ENCODE measurements around the gene HDAC4.

HDAC4 gene

DNA sequence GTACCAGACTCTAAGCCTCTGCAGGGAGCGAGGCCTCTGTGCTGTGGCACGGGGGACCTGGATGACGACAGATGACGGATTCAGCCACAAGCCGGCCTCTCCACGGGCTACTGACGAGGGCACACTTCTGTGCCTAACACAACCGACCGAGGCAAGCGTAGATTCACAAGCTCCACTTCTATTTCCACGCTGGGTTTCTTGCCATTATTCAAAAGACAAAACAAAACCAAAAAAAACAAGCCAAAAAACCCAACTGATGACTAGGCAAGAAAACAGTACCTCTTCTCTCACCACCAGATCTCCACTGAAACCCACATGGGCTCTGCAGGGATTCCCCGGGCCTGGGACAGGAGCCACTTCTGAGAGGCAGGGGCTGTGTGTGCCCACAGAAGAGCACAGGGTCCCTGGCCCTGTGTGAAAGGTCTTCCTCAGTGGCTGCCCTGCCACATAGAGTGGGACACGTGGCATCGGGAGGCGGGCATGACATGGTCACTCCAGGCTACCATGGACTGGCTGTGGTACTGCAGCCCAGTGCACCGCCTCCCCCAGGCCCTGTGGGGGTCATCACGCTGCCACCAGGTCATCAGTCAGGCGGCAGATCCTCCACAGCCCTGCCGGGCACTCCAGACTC, 254.7 kb downstream of the HDAC4 start:
- DNase-seq: no peak

DNA sequence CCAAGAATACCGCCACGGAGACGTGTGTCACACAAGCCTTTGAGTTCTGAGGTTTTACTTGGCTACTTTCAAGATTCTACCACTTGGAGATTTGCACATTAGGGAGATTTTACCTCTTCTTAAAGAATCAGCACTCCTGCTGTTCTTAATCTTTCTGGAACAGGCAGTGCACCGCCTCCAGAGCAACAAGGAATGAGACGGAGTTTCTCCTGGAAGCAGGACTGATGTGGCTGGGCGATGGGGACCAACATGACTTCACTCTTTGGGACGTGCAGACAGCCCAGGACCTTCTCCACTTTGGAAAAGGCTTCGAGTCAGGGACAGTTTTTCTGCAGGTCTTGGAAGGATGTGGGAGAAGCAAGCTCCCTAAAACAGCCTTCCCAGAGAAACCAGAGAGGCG, 255.2 kb downstream of the HDAC4 start:
- DNase-seq: no peak

DNA sequence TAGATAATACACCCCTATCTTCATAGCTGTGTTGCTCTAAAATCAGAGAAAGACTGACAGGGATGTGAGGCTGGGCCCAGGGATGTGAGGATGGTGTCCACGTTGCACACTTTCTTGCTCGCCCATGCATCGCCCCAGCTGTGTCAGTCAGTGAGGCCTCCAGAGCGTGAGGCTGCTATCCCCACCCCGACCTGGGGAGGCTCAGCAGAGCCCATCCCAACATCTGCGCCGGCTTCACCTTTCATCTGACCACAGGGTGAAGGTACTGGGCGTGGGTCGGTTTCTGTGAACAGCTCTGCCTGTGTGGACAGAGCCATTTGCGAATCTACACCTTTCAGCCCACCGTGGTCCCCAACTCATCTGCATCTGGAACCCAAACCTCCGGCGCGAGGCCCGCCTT, 255.7 kb downstream of the HDAC4 start:
- DNase-seq: no peak

DNA sequence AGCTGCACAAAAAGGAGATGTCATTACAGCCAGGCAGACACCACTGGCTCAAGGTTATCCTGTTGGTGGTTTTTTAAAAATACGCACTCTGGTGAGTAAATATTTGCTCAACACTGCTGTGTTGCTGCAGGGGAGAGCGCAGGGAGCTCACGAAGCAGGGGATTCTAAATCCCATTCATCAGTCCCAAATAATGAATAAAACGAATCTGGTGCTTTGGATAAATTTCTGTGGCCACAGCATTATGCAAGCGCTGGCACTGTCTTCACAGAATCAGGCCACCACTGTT, 256.2 kb downstream of the HDAC4 start:
- no peak for DNase-seq

DNA sequence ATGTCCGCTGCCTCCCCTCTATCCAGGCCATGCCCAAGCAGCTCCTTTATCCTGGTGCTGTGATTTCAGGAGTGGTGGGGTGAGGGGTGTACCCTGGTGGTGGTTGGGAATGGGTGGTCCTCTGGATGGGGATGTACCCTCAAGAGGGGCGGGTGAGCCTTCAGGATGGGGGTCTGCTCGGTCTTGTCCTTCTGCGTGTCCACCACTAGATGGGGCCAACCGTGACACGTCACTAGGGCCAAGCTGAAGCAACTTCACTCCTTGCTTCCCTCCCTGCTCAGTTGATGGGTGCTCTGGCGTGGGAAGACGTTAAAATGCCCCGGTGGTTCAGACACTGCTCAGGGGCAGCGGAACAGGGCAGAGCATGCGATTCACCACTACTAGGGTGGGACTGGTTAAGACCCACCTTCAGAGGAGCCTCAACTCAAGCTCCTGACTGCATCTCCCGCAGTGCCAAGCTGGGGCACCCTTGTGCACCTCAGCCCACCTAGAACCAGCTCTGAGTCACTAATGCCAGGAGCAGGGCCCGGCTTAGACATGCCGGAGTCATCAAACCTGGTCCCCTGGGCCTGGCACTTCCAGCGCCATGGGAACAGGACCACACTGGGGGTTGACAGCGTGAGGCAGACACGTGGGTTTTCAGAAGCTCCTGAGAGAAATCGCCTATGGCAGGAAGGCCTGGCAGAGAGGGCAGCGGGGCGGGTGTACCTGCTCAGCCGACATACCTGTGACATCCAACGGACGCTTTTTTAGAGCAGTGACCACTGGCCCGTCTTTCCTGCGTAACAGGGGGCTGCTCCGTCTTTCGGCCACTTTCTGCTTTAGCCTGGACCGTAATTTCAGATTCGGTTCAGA, 256.7 kb downstream of the HDAC4 start:
- DNase-seq: peak; percentile 51

DNA sequence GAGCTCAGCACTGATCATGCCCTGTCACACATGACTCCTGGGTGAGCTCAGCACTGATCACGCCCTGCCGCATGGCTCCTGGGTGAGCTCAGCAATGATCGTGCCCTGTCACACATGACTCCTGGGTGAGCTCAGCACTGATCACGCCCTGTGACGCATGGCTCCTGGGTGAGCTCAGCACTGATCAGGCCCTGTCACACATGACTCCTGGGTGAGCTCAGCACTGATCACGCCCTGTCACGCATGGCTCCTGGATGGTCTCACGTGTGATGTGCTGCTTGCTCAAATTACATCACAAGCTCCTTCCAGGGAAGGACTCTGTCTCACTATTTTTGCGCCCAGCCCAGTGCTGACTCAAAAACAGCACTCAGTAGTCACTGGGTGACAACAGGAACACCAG, 258.0 kb downstream of the HDAC4 start:
- no peak for DNase-seq

DNA sequence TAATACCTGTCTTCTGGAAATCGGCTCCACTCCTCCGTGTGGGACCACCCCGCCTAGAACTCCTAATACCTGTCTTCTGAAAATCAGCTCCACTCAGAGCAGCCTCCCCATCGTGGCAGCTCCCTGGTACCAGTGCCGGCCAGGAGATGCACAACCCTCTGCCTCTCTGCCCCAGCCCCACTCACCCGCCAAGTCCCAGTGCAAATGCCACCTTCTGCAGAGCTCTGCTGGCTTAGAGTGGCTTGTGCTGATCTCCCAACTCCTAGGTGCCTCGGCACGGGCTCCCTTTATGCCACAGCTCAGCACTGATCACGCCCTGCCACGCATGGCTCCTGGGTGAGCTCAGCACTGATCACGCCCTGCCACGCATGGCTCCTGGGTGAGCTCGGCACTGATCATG, 258.5 kb downstream of the HDAC4 start:
- DNase-seq: no peak

DNA sequence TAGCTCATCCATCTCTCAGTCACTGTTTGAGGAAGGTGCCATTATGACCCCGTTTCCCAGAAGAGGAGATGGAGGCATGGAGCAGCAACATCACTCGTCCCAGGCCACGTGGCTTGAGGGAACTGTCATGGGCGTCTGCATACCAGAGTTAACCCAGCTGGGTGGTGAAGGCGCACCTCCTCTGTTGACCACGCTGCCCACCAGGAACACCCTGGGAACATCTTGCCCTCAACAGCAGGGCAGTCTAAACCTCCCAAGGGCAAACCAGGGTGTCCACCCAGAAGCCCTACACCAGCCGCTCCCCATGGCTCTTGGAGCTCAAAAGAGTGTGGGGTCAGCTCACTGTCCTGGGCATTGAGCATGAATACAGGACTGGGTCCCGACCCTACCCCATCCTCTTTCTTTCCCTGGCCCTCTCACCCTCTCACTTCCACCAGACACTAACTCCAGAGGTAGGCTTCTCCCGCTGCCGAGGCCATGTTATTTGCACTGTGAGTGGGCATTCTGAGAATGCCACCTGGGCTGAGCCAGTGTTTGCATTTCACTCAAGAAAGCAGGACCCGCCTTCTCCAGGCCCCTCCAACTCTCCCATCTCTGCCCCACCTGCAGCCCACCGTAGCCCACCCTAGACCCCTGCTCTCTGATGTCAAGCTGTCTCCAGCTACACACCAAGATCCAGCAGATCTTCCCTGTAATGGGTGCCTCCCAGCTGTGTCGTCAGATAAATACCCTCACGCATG, 259.6 kb downstream of the HDAC4 start:
- no peak for DNase-seq

DNA sequence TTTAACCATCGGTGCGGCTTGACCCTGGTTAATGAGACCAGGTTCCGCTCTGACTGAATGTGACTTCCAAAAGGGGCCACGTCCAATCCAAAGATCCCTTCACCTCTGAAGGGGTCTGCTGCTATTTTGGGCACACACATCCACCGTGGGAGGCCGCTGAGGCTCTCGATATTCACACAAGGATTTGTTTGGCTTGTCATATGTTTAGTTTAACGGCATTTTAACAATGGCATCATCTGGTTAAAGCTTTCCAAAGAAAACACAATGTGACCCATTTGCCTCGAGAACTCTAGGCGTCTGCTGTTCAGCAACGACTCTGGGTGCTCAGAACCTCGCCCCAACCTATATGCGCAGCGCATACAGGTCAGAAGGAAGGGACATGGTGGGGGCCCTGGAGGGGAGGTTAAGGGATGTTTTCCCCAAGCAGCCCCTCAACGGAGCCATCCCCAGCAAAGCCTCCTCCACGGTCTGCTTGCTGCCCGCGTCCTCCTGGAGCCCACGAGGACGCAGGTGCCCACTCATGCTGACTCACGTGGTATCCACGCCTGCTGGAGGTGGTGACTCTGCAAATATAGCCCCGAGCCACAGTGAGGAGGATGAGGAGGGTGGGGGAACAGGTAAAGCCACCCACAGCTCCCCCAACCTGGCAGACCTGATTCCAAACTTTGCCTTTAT, 260.3 kb downstream of the HDAC4 start:
- DNase-seq: no peak

DNA sequence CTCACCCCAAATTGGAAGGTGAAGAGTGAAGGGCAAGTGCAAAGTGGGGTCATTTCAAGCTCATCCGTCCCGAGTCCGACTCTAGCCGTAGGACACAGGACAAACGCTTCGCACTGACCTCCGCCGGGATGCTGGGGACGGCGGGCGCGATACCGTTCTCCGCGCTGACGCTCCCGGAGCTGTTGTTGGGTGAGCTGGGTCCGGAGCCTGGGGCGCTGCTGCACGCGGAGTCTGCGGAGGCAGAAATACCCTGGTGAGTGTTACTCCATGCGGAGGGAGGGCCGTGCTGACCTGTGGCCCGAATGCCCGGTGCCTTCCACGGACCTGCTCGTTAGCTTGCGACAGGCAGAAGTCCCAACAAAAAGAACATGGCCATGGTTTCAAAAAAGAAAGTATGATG, 261.3 kb downstream of the HDAC4 start:
- DNase-seq: no peak

DNA sequence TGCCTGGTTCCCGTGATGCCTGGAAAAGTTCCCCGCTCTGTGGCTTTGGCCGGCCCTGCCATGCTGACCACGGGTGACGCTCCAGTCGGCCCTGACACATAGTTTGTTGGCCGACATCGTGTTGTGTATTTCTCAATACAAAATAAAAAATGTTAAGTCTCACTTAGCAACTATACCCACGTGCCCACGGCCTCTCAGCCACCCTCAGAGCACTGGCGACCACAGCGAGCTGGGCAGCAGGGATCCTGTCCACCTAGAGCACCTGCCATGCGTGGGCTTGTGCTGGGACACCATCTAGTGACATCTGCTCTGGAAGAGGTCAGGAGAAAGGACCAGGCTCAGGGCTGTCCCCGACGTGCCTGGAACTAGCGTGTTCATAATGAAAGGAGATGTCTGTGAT, 261.7 kb downstream of the HDAC4 start:
- DNase-seq: no peak

DNA sequence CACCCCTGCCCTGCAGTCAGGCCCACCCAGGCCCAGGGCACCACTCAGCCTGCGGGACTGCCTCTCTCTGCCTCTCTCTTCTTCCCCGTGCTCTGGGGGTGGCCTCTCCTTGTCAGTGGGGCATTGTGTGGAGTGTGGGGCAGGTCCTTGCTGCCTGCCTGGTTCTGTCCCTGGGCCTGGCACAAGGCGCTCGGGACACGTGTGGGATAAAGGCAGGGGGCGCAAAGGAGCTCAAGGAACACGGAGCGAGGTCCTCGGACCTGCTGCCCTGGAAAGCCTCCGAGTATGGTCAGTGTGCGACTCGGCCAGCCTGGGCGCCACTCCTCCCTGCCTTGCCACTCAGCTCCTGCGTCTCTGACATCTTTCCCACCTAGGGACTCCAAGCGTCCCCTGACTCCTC, 262.2 kb downstream of the HDAC4 start:
- no peak for DNase-seq

DNA sequence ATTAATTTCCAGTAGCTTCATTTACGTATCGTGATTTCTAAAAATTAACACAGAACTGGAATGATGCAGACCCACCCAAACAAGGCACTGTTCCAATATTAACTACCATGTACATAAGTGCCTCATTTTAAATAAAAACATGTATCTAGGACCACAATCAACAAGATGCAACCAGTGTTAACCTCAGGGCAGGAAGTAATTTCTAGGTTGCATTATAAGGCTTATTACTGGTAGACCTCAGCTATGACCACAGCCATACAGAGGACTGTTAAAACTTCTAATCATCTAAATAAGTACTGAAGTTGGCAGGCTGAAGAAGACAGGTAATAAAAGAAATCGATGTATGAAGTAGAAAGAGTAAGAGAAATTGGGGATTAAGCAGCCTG, 262.9 kb downstream of the HDAC4 start:
- DNase-seq: no peak

DNA sequence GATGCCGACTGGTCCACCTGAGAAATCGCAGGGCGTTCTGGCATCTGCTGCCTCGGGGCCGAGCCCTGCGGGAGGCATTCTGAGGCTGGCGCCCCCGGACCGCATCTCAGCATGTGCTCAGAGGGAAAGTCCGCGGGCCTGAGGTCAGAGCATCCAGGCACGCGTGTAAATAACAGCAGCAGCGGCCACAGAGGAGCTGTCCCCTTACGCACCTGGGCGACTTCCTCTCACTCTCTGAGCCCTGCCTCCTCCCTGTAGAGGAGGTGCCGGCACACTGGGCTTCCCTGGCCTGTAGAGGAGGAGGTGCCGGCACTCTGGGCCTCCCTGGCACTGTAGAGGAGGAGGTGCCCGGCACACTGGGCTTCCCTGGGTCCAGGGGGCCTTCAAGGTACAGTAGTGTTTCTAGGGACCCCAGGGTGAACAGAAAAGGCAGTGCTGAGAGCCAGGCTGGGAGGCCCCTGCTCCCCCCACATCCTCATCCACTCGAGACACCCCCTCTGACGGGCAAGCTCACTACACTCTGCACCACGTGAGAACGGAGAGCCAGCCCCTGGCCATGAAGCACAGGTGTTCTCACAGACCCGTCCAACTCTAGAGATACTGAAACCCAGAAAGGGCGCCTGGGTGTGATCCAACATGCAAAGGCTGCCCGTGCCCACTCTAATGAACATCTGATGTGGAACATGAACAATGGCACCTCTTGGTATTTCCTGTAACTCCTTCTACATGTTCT, 263.5 kb downstream of the HDAC4 start:
- DNase-seq: no peak

DNA sequence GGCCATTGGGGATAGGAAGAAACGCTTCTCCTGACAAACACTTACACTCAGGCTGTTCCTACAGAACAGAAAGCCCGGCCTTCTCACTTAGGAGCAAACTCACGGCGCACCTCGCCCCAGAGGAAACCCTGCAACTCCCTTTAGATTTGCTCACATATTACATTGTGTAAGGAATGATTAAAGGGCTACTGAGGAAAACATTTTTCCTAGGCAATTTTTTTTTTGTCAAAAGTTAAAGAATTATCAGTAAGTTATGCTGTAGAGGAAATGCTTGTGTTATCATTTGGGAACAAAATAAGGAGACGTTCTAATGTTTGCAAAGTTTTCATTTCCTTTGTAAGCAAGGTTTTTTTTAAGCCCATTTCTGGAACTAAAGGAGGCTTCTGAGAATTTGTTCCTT, 264.1 kb downstream of the HDAC4 start:
- no peak for DNase-seq

DNA sequence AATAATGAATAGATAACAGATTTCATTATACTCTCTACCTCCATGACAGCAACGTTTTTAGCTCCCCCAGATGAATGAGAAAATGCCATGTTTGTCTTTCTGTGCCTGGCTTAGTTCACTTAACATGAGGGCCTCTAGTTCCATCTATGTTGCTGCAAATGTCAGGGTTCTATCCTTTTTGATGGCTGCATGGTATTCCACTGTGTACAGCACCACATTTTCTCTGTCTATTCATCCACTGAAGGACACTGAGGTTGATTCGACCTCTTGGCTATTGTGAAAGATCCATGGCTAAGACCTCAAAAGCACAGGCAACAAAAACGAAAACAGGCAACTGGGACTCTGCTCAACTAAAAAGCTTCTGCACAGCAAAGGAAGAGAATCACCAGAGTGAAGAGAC, 264.6 kb downstream of the HDAC4 start:
- no peak for DNase-seq

DNA sequence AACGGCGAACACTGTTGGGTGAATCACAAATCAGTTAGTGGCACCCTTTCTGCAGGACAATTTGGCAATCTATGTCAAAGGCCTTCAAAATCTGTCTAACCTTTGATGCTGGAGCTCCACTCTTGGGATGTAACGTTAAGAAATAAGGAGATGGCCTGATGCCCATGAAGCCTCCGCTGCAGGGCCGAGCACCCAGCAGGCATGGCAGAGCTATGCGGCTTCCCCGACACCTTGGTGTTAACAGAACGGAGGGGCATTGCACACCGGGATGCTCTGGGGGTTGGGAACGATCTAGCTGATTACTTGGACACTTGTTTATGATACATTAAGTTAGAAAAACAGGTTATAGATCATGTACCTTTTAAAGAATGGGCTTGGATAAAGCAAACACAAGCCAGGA, 265.3 kb downstream of the HDAC4 start:
- no peak for DNase-seq

DNA sequence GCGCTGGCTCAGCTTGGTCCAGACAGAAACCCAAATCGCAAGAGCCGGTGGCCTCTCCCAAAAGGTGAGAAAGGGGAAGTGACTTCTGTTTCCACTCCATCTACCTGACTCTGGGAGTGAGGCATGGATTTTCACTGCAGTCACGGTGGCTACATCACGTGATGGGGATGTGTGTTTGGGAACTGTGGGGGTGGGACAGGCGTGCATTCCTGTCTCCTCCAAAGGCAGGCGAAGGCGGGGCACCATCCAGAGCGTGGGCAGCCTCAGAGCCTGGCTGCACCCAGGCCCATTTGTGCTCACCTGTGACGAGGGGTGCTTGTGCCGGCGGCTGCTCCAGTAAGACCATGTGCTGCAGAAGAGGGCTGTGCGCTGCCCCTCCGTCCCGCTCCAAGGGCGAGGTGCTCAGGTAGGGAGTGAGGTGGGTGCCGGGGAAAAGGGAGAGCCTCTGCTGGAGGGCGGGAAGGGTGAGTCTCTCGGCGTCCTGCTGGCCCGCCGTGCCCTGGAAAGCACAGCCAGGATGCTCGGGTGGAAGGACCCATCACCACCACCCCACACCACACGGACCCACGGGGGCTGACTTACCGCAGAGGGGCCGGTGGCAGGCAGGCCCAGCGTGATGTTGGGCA, 266.8 kb downstream of the HDAC4 start:
- no peak for DNase-seq

DNA sequence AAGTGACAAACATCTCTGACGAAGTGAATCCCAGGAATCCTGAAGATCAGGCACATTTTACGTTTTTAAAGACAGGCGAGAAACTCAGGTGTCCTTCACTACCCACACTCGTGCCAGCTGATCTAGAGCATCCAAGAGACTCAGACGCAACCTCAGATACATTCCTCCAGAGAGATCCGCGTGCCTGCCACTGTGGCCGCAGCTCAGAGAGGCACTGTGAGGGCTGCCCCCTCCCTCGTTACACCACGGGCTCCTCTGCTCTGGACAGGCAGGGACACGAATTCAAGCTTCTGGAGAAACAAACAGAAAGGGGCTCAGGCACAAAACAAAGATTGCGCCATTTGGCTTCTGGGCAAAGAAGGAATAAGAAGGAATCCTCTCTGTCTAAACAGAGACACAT, 268.0 kb downstream of the HDAC4 start:
- DNase-seq: no peak

DNA sequence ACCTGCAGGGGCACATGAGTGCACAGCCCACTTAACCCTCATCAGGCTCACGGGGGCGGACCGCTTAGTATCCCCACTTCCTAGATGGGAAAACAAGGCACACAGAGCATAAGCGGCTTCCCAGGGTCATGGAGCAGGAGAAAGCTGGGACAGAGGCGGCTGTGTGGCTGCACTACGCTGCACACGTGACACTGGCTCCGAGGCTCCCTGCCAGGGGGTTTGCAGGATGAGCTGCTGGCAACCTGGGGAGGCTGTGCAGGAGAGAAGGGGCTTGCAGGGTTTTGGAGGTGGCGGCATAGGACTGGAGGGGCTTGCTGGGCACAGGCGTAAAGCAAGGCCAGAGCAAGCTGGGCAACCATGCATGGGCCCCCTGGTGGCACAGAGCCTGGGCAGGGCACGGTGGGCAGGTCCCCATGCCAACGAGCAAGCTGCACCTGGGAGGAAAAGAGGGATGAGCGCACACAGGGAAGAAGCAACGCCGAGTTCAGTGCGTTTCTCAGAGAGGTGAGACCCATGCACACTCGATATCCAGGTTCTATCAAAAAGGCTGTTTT, 268.6 kb downstream of the HDAC4 start:
- no peak for DNase-seq

DNA sequence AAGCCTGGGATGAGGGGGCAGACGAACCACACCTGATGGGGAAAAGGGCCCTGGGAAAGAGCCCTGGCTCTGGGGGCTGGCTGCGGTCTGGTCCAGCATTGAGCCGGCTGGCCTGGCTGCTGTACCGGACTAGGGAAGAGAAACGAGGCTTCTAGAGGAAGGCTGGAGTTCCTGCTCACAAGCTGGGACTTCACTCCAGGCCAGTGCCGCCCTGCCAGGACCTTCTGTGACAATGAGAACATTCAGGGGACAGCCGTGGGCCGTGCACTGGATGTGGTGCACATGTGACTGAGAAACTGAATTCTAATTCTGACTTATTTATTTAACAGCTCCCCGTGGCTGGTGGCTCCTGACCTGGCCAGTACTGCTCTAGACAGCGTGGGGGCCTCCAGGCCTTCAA, 269.3 kb downstream of the HDAC4 start:
- DNase-seq: no peak

DNA sequence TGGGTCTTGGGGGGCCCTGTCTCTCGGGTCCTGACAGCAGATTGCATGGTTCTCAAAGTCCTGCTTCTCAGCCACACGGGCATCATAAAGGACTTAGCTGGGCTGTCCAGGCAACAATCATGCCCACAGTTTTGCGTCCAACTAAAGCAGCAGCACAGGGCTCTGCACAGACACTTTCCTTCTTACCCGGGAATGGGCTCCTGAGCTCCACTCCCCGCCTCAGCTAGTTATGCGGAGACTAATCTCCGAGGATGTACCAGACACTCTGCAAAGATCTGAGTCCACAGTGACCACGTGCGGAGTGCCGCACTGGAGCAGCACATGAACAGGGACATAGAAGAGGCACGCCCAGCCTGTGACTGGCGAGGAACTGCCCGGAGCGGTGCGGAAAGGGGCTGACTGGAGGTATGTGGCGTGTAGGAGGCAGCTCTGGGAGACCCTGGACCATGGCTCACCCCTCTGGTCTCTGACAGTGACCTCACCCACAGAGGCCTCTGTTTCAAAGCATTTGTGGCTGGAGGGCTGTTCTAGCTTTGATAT, 270.0 kb downstream of the HDAC4 start:
- no peak for DNase-seq

Data from right hindlimb (tissue), 1 donor.